Pancreas (tissue), 10 donors: ENCODE data around the gene CD247. TPM values are rescaled to one million over a fixed set of nuclear protein-coding genes. Genes with fewer than 3 reads are reported as not detected.

Experiments
- ATAC-seq, 4 donors: fragments of 200-7000 bp; cut with Tn5 transposase; one replicate each; pipeline versions ENCODE4 v1.8.0 to v1.9.1; 2020; ENCODE audit warnings: mild to moderate bottlenecking in 4 of 4, moderate library complexity in 4 of 4
- DNase-seq, 6 donors: peaks; one replicate each; pipeline ENCODE4 v3.0.0-alpha.2; 2020
- FAIRE-seq: peaks from 2 replicates; lab custom pipeline; 2012; peaks lifted over from hg19 to GRCh38; lab: Jason Lieb, UNC
- H3K27ac ChIP-seq, 4 donors: fragments of 200-600 bp; sonication (generic); 1 replicate in 3 of 4; 2 replicates in 1 of 4; pipeline versions ENCODE4 v1.5.0 to v1.8.0; 2020
- H3K27me3 ChIP-seq, 4 donors: fragments of 200-600 bp; one replicate each; pipeline ENCODE4 v1.8.0; 2021
- H3K36me3 ChIP-seq, 3 donors: fragments of 200-600 bp; sonication (generic) in 1 of 3; one replicate each; pipeline versions ENCODE4 v1.5.0 to v1.8.0; 2020 to 2021
- H3K4me1 ChIP-seq, 3 donors: fragments of 200-600 bp; one replicate each; pipeline ENCODE4 v1.8.0; 2021
- H3K4me3 ChIP-seq, 4 donors: fragments of 200-600 bp; sonication (generic) in 2 of 4; one replicate each; pipeline versions ENCODE4 v1.5.0 to v1.8.0; 2020 to 2021
- H3K9me3 ChIP-seq, 4 donors: fragments of 200-600 bp; one replicate each; pipeline ENCODE4 v1.8.0; 2021
- WGBS, 2 donors: extraction: QIAGEN DNeasy Blood & Tissue Kit; methylation state at CpG; one replicate each; pipeline ENCODE4 v1.1.7; 2013; 5-methylcytosine and 5-hydroxymethylcytosine counted together
- intact Hi-C, 3 donors: fragments of 100-400 bp; cut with DNase I; formaldehyde crosslinking; loops; one replicate each; pipeline versions ENCODE4 v1.11.1 to v1.14.2; 2022
- polyA plus RNA-seq, 2 donors: library from polyadenylated mRNA; stranded (reverse); fragments of 200-250 nt; gene quantifications; one replicate each; pipeline ENCODE4 v1.2.3, GENCODE V29; 2013
- total RNA-seq, 6 donors: library from RNA; stranded (reverse); fragmentation: NEBNext Ultra II Directional in 4 of 6; extraction: Animal tissue kit (Norgen Biotek cat#: 25700) in 4 of 6; gene quantifications; one replicate each; pipeline versions ENCODE4 v1.2.1 to v1.2.4, GENCODE V29; 2021 to 2023
- TF ChIP-seq, protein P1 (sequence below), 4 donors: fragments of 200-600 bp; sonication (generic) in 3 of 4; IDR thresholded peaks; one replicate each; pipeline versions ENCODE4 v1.5.0 to v1.8.0; 2021; ENCODE audit warnings: antibody characterized with exemption in 4 of 4
- donor health status: healthy with polysubstance abuse.
- donor health status: DM: no; HTN: no; CAD: no; lungs with moderate emphysema.
- donor health status: DM: no; HTN: no; CAD: no.
- donor health status: control.
- donor health status: control.
- donor health status: Bipolar disorder and iron deficiency.
- donor health status: DM: yes; HTN: yes; CAD: no.
- donor health status: DM: no; HTN: no; CAD: no.
- donor health status: DM: no; HTN: no; CAD: no.
- donor health status: DM: yes; HTN: yes; CAD: no.

CD247 gene
- total and polyA plus RNA-seq, 8 donors: 0.14 to 0.95 (median 0.56) TPM; not detected in 1

DNA sequence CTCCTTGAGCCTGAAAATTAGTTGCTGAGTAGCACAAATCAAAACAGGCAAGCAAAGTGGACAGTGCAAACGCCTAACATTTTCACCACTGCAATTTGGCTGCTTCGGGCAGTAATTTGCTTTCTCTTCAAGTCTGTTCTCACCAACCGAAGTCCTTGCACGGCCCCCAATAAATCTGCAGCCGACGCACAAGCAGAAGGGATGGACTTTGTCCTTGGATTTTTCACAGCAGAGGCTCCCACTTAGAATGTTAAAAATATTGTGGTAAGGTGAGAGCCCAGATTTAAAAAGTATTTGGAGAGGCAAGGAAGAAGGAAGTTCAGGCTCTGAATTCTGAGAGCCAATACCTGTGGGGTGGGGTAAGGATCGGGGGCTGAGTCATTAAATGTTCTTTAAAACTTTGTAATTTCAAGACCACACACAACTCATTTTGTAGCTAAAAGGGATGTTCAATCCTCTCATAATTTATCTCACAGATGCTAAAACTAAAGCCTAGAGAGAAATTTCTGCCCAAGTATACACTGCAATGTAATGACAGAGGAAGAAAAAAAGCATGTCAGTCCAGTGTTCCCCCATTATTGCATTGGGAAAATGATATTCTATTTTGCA lies 6.2 kb downstream of the CD247 start:
- Histone ChIP-seq H3K27me3 (peaks cover 0 to 3% (median 0%) of the 10 kb centered on the region in 4 donors), H3K9me3 (no peaks in the 10 kb centered on the region), H3K36me3 (no peaks in the 10 kb centered on the region), H3K27ac (no peak overlapping the region), H3K4me1 (no peaks in the 10 kb centered on the region), H3K4me3 (no peak overlapping the region)
- no peak for ATAC-seq
- TF ChIP-seq, protein P1, sequence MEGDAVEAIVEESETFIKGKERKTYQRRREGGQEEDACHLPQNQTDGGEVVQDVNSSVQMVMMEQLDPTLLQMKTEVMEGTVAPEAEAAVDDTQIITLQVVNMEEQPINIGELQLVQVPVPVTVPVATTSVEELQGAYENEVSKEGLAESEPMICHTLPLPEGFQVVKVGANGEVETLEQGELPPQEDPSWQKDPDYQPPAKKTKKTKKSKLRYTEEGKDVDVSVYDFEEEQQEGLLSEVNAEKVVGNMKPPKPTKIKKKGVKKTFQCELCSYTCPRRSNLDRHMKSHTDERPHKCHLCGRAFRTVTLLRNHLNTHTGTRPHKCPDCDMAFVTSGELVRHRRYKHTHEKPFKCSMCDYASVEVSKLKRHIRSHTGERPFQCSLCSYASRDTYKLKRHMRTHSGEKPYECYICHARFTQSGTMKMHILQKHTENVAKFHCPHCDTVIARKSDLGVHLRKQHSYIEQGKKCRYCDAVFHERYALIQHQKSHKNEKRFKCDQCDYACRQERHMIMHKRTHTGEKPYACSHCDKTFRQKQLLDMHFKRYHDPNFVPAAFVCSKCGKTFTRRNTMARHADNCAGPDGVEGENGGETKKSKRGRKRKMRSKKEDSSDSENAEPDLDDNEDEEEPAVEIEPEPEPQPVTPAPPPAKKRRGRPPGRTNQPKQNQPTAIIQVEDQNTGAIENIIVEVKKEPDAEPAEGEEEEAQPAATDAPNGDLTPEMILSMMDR (IDR thresholded peaks at IDR 0.05): no peak
- intact Hi-C loops: no loop called here
- no peak for FAIRE-seq
- WGBS, 2 donors: 35 to 38% methylated on average over 7 of the region's 7 CpGs
- no peak for DNase-seq

DNA sequence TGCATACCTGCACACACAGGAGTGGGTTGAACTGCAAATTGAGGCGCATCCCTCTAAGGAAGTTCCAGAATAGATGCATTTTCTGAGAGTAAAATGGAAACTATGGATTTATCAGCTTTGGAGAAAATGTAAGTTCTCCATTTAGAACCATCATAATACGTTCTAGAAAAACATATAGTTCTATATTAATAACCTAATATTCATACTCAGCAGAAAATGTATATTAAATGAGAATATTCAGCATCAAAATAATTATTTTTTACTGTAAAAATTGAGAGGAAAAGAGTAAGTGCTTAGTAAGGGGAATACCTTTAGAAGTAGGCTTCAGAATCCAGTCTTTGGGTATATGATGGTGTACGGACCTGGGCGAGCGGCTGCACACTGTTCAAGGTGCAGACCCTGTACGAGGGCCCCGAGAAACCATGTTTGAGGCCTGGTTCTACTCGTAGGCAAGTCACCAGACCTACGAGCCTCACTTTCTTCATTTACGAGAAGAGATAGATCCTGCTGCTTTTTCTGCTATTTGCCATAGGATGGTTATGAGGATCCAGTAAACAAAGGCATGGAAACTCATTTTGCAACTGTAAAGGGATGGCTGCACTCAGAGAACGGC lies 6.8 kb downstream of the CD247 start:
- no peak for DNase-seq
- H3K4me1 ChIP-seq: no peaks in the 10 kb centered on the region
- H3K27me3 ChIP-seq: peaks cover 0 to 3% (median 0%) of the 10 kb centered on the region in 4 donors
- 82 to 88% methylated on average over 11 of the region's 11 CpGs for WGBS, 2 donors
- no peak for FAIRE-seq
- TF ChIP-seq, protein P1 (IDR thresholded peaks at IDR 0.05): no peak
- H3K27ac ChIP-seq: no peak overlapping the region
- no peak overlapping the region for H3K4me3 ChIP-seq
- H3K36me3 ChIP-seq: no peaks in the 10 kb centered on the region
- H3K9me3 ChIP-seq: no peaks in the 10 kb centered on the region
- ATAC-seq: no peak
- intact Hi-C loops: no loop called here

DNA sequence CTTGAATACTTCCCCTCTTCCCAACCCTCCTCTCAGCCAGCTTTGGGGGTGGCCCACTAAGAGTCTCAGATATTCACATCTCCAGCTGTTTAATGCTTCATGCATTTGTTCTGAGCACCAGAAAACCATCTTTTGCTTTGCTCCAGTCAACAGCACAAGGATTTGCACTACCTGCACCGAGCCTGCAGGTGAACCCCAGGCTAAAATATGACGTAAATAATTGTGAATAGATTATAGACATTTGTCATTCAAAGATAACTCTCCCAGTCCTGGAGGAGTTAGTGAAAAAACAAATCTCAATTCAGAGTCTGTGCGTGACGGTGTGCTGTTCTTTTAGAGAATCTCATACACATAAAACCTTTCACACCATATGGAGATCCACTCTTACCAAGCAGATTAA lies 7.4 kb downstream of the CD247 start:
- intact Hi-C loops: no loop called here
- WGBS, 2 donors: 74 to 76% methylated on average over 4 of the region's 4 CpGs

DNA sequence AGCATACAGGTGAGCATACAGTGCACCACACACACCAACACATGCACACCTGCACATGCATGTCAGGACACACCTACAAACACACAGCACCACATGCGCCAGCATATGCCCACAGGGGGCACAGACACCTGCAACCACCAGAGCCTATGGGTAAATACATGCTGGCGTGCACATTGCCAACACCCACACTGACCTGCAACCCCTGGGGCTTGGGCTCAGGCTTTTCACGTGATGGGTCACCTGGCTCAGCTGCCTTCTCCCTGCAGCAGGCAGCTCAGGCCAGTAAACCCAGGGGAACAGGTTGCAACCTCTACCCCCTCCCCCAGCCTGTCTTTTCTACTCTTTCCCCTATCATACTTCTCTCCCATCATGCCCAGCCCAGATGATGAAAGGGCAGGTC lies 8.1 kb downstream of the CD247 start:
- no peak for DNase-seq
- Histone ChIP-seq H3K4me3 (no peak overlapping the region), H3K4me1 (no peaks in the 10 kb centered on the region), H3K9me3 (no peaks in the 10 kb centered on the region), H3K27me3 (peaks cover 0 to 3% (median 0%) of the 10 kb centered on the region in 4 donors), H3K36me3 (no peaks in the 10 kb centered on the region), H3K27ac (no peak overlapping the region)
- TF ChIP-seq, protein P1 (IDR thresholded peaks at IDR 0.05): no peak
- FAIRE-seq: no peak
- no peak for ATAC-seq
- intact Hi-C loops: no loop called here
- 80 to 83% methylated on average over 3 of the region's 3 CpGs for WGBS, 2 donors

More for the DNA sequence above, 7.4 kb downstream of the CD247 start:
- H3K4me1 ChIP-seq: no peaks in the 10 kb centered on the region
- TF ChIP-seq, protein P1 (IDR thresholded peaks at IDR 0.05): no peak
- no peak for ATAC-seq
- no peak overlapping the region for H3K27ac ChIP-seq
- no peak for DNase-seq
- H3K9me3 ChIP-seq: no peaks in the 10 kb centered on the region
- no peaks in the 10 kb centered on the region for H3K36me3 ChIP-seq
- no peak for FAIRE-seq
- no peak overlapping the region for H3K4me3 ChIP-seq
- peaks cover 0 to 3% (median 0%) of the 10 kb centered on the region in 4 donors for H3K27me3 ChIP-seq

DNA sequence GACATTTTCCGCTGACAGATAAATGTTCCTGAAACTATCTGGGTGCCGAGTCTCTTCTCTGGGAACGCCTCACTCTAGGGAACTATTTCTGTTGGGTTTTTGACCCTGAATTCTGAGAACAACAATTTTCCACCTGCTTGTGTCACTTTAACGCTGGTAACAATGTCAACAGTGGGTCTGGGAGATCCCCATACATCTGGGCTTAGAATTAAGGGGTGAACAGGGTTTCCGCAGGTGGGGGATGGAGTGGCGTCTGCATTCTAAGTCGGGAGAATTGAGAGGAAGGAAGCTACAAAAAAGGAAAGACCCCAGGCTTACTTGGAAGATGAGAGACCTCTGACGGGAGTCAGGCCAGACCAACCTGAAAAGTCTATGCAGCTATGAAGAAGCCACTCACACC lies 8.7 kb downstream of the CD247 start:
- DNase-seq (no peak), FAIRE-seq (no peak), ATAC-seq (no peak)
- no peaks in the 10 kb centered on the region for H3K36me3 ChIP-seq
- WGBS, 2 donors: 73 to 80% methylated on average over 8 of the region's 8 CpGs
- no peaks in the 10 kb centered on the region for H3K9me3 ChIP-seq
- H3K27ac ChIP-seq: no peak overlapping the region
- peaks cover 0 to 3% (median 0%) of the 10 kb centered on the region in 4 donors for H3K27me3 ChIP-seq
- H3K4me3 ChIP-seq: no peak overlapping the region
- H3K4me1 ChIP-seq: no peaks in the 10 kb centered on the region
- intact Hi-C loops: no loop called here
- TF ChIP-seq, protein P1 (IDR thresholded peaks at IDR 0.05): no peak
